B cell (primary cell): ENCODE results near the gene ADCY3. TPM values are rescaled to one million over a fixed set of nuclear protein-coding genes. Genes with fewer than 3 reads are reported as not detected.

Experiments
- ATAC-seq: fragments of 200-7000 bp; cut with Tn5 transposase; one replicate; pipeline ENCODE4 v1.10.0; 2021; ENCODE audit warnings: low read depth, mild to moderate bottlenecking, moderate number of reproducible peaks, moderate library complexity
- CTCF ChIA-PET: fragments of 350-600 bp; sonication (Branson Sonifier 250); formaldehyde crosslinking; loops from one replicate; lab custom pipeline; 2021; ENCODE audit warnings: antibody characterized with exemption, inconsistent platforms; lab: Charles Lee
- POLR2A ChIA-PET: fragments of 350-600 bp; sonication (Branson Sonifier 250); formaldehyde crosslinking; loops from one replicate; lab custom pipeline; 2021; ENCODE audit warnings: antibody characterized with exemption; lab: Charles Lee
- DNase-seq: peaks from one replicate; pipeline ENCODE4 v3.0.0; 2013
- H2AFZ ChIP-seq: 2 replicates; pipeline ENCODE4 v1.6.1; 2012; ENCODE audit warnings: mild to moderate bottlenecking, low read depth, low read length; ENCODE audit not compliant: insufficient read depth, poor library complexity, severe bottlenecking
- H3K27ac ChIP-seq, 2 donors: 1 replicate in 1 of 2; 2 replicates in 1 of 2; pipeline ENCODE4 v1.5.1; 2012 to 2013; ENCODE audit warnings: low read length in 2 of 2, mild to moderate bottlenecking in 2 of 2, moderate library complexity in 1 of 2
- H3K27me3 ChIP-seq, 4 experiments: fragments of 200-600 bp in 1 of 4; sonication (generic) in 1 of 4; replicated peaks in 1 of 4; 1 replicate in 2 of 4; 2 replicates in 2 of 4; pipeline versions ENCODE4 v1.6.1 to v1.7.0; 2013 to 2016; ENCODE audit warnings: low read length in 3 of 4, mild to moderate bottlenecking in 2 of 4, mixed read lengths in 1 of 4, moderate library complexity in 1 of 4; ENCODE audit not compliant: insufficient read depth in 4 of 4, control insufficient read depth in 3 of 4; ENCODE audit errors: control extremely low read depth in 1 of 4
- H3K36me3 ChIP-seq, 2 experiments: replicated peaks in 1 of 2; 1 replicate in 1 of 2; 2 replicates in 1 of 2; pipeline versions ENCODE4 v1.6.1 to v1.7.1; 2013; ENCODE audit warnings: low read length in 1 of 2; ENCODE audit not compliant: insufficient read depth in 2 of 2, control insufficient read depth in 1 of 2; ENCODE audit errors: control extremely low read depth in 1 of 2, extremely low read depth in 1 of 2
- H3K4me1 ChIP-seq, 2 donors: fragments of 200-600 bp in 1 of 2; sonication (generic) in 1 of 2; 1 replicate in 1 of 2; 2 replicates in 1 of 2; pipeline versions ENCODE4 v1.5.1 to v1.6.1; 2013 to 2017; ENCODE audit warnings: low read length in 2 of 2; ENCODE audit not compliant: control insufficient read depth in 2 of 2, insufficient read depth in 2 of 2
- H3K4me2 ChIP-seq: replicated peaks from 2 replicates; pipeline ENCODE3; 2012; ENCODE audit warnings: mild to moderate bottlenecking, low read depth, low read length; ENCODE audit not compliant: poor library complexity, severe bottlenecking
- H3K4me3 ChIP-seq, 5 experiments: fragments of 200-600 bp in 1 of 5; sonication (generic) in 1 of 5; 1 replicate in 3 of 5; 2 replicates in 2 of 5; pipeline versions ENCODE4 v1.5.1 to v1.7.0; 2011 to 2016; ENCODE audit warnings: low read length in 4 of 5, mild to moderate bottlenecking in 4 of 5, low read depth in 2 of 5, control low read depth in 1 of 5, moderate library complexity in 1 of 5; ENCODE audit not compliant: insufficient read depth in 1 of 5; ENCODE audit errors: control extremely low read depth in 1 of 5, extremely low read depth in 1 of 5
- H3K79me2 ChIP-seq: fragments of 200-600 bp; sonication (generic); one replicate; pipeline ENCODE4 v1.6.0; 2016; ENCODE audit warnings: low read length; ENCODE audit not compliant: control insufficient read depth, insufficient read depth
- H3K9ac ChIP-seq: fragments of 200-600 bp; sonication (generic); 2 replicates; pipeline ENCODE4 v1.6.1; 2017; ENCODE audit warnings: mild to moderate bottlenecking, low read length, moderate library complexity
- H3K9me3 ChIP-seq, 3 donors: one replicate each; pipeline versions ENCODE4 v1.6.1 to v1.7.1; 2013; ENCODE audit warnings: low read length in 2 of 3; ENCODE audit not compliant: control insufficient read depth in 2 of 3, insufficient read depth in 1 of 3; ENCODE audit errors: control extremely low read depth in 1 of 3
- H4K20me1 ChIP-seq: 2 replicates; pipeline ENCODE4 v1.6.0; 2012; ENCODE audit warnings: mild to moderate bottlenecking, low read length; ENCODE audit not compliant: insufficient read depth, control insufficient read depth, poor library complexity, severe bottlenecking
- H3K27ac Mint-ChIP-seq: one replicate; pipeline ENCODE4 v1.8.0; 2021; ENCODE audit warnings: mixed read lengths
- H3K27me3 Mint-ChIP-seq: one replicate; pipeline ENCODE4 v1.8.0; 2021; ENCODE audit warnings: mixed read lengths
- H3K4me1 Mint-ChIP-seq: one replicate; pipeline ENCODE4 v1.8.0; 2021; ENCODE audit warnings: mixed read lengths
- H3K4me3 Mint-ChIP-seq: one replicate; pipeline ENCODE4 v1.8.0; 2021; ENCODE audit warnings: mixed read lengths
- H3K9me3 Mint-ChIP-seq: one replicate; pipeline ENCODE4 v1.8.0; 2022; ENCODE audit warnings: mixed read lengths; ENCODE audit not compliant: insufficient read depth
- CTCF ChIP-seq: fragments of 200-600 bp; IDR thresholded peaks from one replicate; pipeline ENCODE4 v1.8.0; 2022; ENCODE audit warnings: antibody characterized with exemption, mild to moderate bottlenecking
- EZH2 ChIP-seq: IDR thresholded peaks from 2 replicates; pipeline ENCODE4 v1.6.1; 2012; ENCODE audit warnings: borderline replicate concordance, low read depth, mild to moderate bottlenecking, moderate library complexity, low read length; ENCODE audit not compliant: insufficient read depth, poor library complexity, severe bottlenecking
- WGBS: methylation state at CpG from one replicate; pipeline ENCODE4 v1.1.5; 2013; ENCODE audit warnings: missing lambda C conversion rate; ENCODE audit not compliant: insufficient coverage; 5-methylcytosine and 5-hydroxymethylcytosine counted together
- intact Hi-C: fragments of 100-400 bp; cut with micrococcal nuclease; formaldehyde crosslinking; loops from one replicate; pipeline ENCODE4 v1.10.0; 2022
- polyA plus RNA-seq: library from polyadenylated mRNA; depleted of rRNA; stranded (reverse); fragments of >200 nt; gene quantifications from 2 replicates; pipeline ENCODE4 v1.2.3, GENCODE V29; 2012
- total RNA-seq, 2 donors: library from RNA; stranded (reverse); fragments of 120-200 nt in 1 of 2; gene quantifications; 1 replicate in 1 of 2; 2 replicates in 1 of 2; pipeline versions ENCODE4 v1.2.3 to v1.2.4, GENCODE V29; 2013 to 2022

ADCY3 gene
- total and polyA plus RNA-seq, 2 donors (not counting 1 experiment from before 2014, with no cell fraction given) = 48.4 to 73.0 TPM

- H3K4me3 ChIP-seq = no peak overlapping the region
- CTCF ChIA-PET = no interaction called here
- ATAC-seq (no peak), DNase-seq (no peak)
- POLR2A ChIA-PET = interaction anchor here (0.8 kb wide), 1 partner anchor 200 kb away, joined by 6 read pairs; no protein-coding TSS in a partner anchor
- H3K79me2 ChIP-seq = no peaks in the 10 kb centered on the region
- H3K4me2 ChIP-seq = no peak overlapping the region
- peaks cover 0 to 5% (median 0%) of the 10 kb centered on the region in 3 donors for H3K9me3 ChIP-seq
- peaks cover 7% of the 10 kb centered on the region for H3K4me1 Mint-ChIP-seq
- no peaks in the 10 kb centered on the region for H3K9me3 Mint-ChIP-seq
- no peaks in the 10 kb centered on the region for H3K36me3 ChIP-seq
- no peak overlapping the region for H3K27ac ChIP-seq
- H3K27me3 Mint-ChIP-seq = no peaks in the 10 kb centered on the region
- 89% methylated on average over 10 of the region's 10 CpGs for WGBS
- no peak overlapping the region for H3K9ac ChIP-seq
- H3K27me3 ChIP-seq = no peaks in the 10 kb centered on the region
- no peaks in the 10 kb centered on the region for H4K20me1 ChIP-seq
- no peak for TF ChIP-seq EZH2
- no peak for TF ChIP-seq CTCF
- no peak overlapping the region for H3K27ac Mint-ChIP-seq
- no peak overlapping the region for H3K4me3 Mint-ChIP-seq
- H3K4me1 ChIP-seq = no peaks in the 10 kb centered on the region
- intact Hi-C loops = no loop called here
- H2AFZ ChIP-seq = no peak overlapping the region
Observed at GRCh38 chr2:24912986-24913385, 7.1 kb downstream of the ADCY3 start.

GRCh38 chr2:24912523-24912922 is 7.5 kb downstream of the ADCY3 start:
- ChIA-PET CTCF (no interaction called here), POLR2A (interaction anchor here (0.8 kb wide), 2 partner anchors 26 to 199 kb away, joined by 3 to 6 read pairs; no protein-coding TSS in a partner anchor)
- intact Hi-C loops = no loop called here
- H3K9me3 Mint-ChIP-seq = no peaks in the 10 kb centered on the region
- Histone ChIP-seq H2AFZ (no peak overlapping the region), H3K4me3 (no peak overlapping the region), H3K79me2 (no peaks in the 10 kb centered on the region), H3K4me1 (no peaks in the 10 kb centered on the region), H4K20me1 (no peaks in the 10 kb centered on the region), H3K27me3 (no peaks in the 10 kb centered on the region), H3K4me2 (no peak overlapping the region), H3K9me3 (peaks cover 0 to 5% (median 0%) of the 10 kb centered on the region in 3 donors), H3K9ac (no peak overlapping the region), H3K27ac (no peak overlapping the region), H3K36me3 (no peaks in the 10 kb centered on the region)
- no peaks in the 10 kb centered on the region for H3K27me3 Mint-ChIP-seq
- H3K27ac Mint-ChIP-seq = no peak overlapping the region
- no peak for ATAC-seq
- TF ChIP-seq CTCF (no peak), EZH2 (no peak)
- no peak overlapping the region for H3K4me3 Mint-ChIP-seq
- peaks cover 4% of the 10 kb centered on the region for H3K4me1 Mint-ChIP-seq
- DNase-seq = no peak
- 95% methylated on average over 4 of the region's 7 CpGs for WGBS
